Hypothalamus (tissue), 51 donors: ENCODE data around the gene SYT11.
A peak's percentile ranks its signal among the peaks of the same experiment; 100 is the strongest.
"Not testable (repeated sequence)": the region's sequence is repeated elsewhere in the genome, so short reads cannot be mapped to it uniquely, and the experiment has no call there.

ENCODE experiments used
- DNase-seq, 51 donors: peaks; one replicate each; lab custom pipeline; 2025; lab: John Stamatoyannopoulos, UW

The SYT11 gene

GRCh38 chr1:155859234-155859829 lies at the start of gene SYT11:
Gene SYT11 (plus strand): TSS chr1:155859567. CDS start chr1:155859762, 195 bp downstream.
- peak; percentile 38 to 97 (median 91) for DNase-seq

GRCh38 chr1:155812878-155813277 lies 46.5 kb upstream of the SYT11 start:
- DNase-seq, result no peak

- DNase-seq, result no peak
Measured at GRCh38 chr1:155813672-155814071, 45.7 kb upstream of the SYT11 start.

- no peak for DNase-seq
Measured at GRCh38 chr1:155816351-155816750, 43.0 kb upstream of the SYT11 start.

GRCh38 chr1:155827450-155827849 lies 31.9 kb upstream of the SYT11 start:
- DNase-seq, result no peak

GRCh38 chr1:155831279-155831976 lies 27.9 kb upstream of the SYT11 start:
- DNase-seq, result no peak

- no peak for DNase-seq
Measured at GRCh38 chr1:155833665-155834295, 25.6 kb upstream of the SYT11 start.

GRCh38 chr1:155834296-155834926 lies 25.0 kb upstream of the SYT11 start:
- peak in 2 of 51 donors; percentile 1 to 52 for DNase-seq

- DNase-seq, result not testable (repeated sequence)
Measured at GRCh38 chr1:155834927-155835399, 24.4 kb upstream of the SYT11 start.

- no peak for DNase-seq
Measured at GRCh38 chr1:155835548-155835947, 23.8 kb upstream of the SYT11 start.

- DNase-seq, result no peak
Measured at GRCh38 chr1:155840386-155840785, 19.0 kb upstream of the SYT11 start.

- DNase-seq, result no peak
Measured at GRCh38 chr1:155844860-155845421, 14.4 kb upstream of the SYT11 start.

GRCh38 chr1:155847823-155848529 lies 11.4 kb upstream of the SYT11 start:
- no peak for DNase-seq

- no peak for DNase-seq
Measured at GRCh38 chr1:155850345-155850744, 9.0 kb upstream of the SYT11 start.

GRCh38 chr1:155856257-155856974 lies 3.0 kb upstream of the SYT11 start:
- no peak for DNase-seq

GRCh38 chr1:155856975-155857930 lies 2.1 kb upstream of the SYT11 start, which contains the start of gene GON4L:
Gene GON4L (minus strand): TSS chr1:155857214. CDS start chr1:155853780, 3,434 bp downstream.
- DNase-seq, result peak; percentile 42 to 92 (median 80)

GRCh38 chr1:155858800-155859233 lies 550 bp upstream of the SYT11 start:
- DNase-seq, result no peak
